Activated T-helper 2 cell treated with anti-CD3 and anti-CD28 coated beads, Interferon-gamma antibody, Interleukin-2, Interleukin-4, amounts not matched to agents 10 μg/mL and 5 μg/mL and 100 μg/mL, durations not matched to agents 14 hours and 24 hours and 36 hours (primary cell): ENCODE data around the gene ALK. TPM values are rescaled to one million over a fixed set of nuclear protein-coding genes. Genes with fewer than 3 reads are reported as not detected.

Experiments used
- DNase-seq: peaks from one replicate; pipeline ENCODE4 v3.0.0; 2021; ENCODE audit warnings: low spot score
- H3K27ac Mint-ChIP-seq: one replicate; pipeline ENCODE4 v1.8.0; 2021; ENCODE audit warnings: mixed read lengths
- H3K27me3 Mint-ChIP-seq: one replicate; pipeline ENCODE4 v1.8.0; 2021; ENCODE audit warnings: low read depth, mixed read lengths
- H3K36me3 Mint-ChIP-seq: one replicate; pipeline ENCODE4 v1.8.0; 2021; ENCODE audit warnings: low read depth, mixed read lengths
- H3K4me1 Mint-ChIP-seq: one replicate; pipeline ENCODE4 v1.8.0; 2021; ENCODE audit warnings: low read depth, mixed read lengths
- H3K4me3 Mint-ChIP-seq: one replicate; pipeline ENCODE4 v1.8.0; 2021; ENCODE audit warnings: low read depth, mild to moderate bottlenecking, moderate library complexity, mixed read lengths
- H3K9me3 Mint-ChIP-seq: one replicate; pipeline ENCODE4 v1.8.0; 2021; ENCODE audit warnings: mixed read lengths
- intact Hi-C: fragments of 100-400 bp; cut with micrococcal nuclease; formaldehyde crosslinking; loops from one replicate; pipeline ENCODE4 v1.15.1; 2023
- total RNA-seq: library from RNA; stranded (reverse); gene quantifications from 2 replicates; pipeline ENCODE4 v1.2.3, GENCODE V29; 2022

The ALK gene
- total RNA-seq, 1 donor from 2014 or later, result not detected

DNA sequence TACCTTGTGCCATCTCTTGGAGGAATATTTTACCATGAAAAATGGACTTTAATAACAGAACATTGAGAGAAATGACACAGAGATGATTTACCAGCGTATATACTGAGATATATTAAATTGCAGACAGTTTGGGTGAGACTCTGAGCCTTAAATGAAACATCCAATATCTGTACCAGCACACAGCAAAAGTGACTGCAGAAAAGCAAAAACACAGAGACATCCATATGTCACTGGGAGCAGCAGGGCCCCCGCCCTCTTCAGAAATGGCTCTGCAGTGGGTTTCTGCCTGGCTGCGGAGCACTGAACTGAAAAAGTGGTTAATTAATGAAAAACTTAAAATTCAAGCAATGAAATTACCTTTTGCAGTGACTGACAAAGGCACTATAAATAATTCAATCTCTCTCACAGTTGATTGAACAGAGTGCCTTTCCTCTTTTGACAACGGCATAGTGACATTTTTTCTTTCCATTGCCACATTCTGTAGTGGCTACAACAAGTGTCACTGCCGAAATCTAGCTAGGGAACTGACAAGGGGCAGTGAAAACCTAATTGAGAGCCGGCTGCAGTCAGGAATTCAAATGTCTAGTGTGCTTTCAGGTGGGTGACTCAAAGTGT is 353.4 kb downstream of the ALK start:
- Mint-ChIP-seq H3K4me3 (no peak overlapping the region), H3K27ac (no peak overlapping the region), H3K36me3 (no peaks in the 10 kb centered on the region), H3K4me1 (no peaks in the 10 kb centered on the region), H3K27me3 (no peaks in the 10 kb centered on the region), H3K9me3 (no peaks in the 10 kb centered on the region)
- no peak for DNase-seq
- intact Hi-C loops, result no loop called here

DNA sequence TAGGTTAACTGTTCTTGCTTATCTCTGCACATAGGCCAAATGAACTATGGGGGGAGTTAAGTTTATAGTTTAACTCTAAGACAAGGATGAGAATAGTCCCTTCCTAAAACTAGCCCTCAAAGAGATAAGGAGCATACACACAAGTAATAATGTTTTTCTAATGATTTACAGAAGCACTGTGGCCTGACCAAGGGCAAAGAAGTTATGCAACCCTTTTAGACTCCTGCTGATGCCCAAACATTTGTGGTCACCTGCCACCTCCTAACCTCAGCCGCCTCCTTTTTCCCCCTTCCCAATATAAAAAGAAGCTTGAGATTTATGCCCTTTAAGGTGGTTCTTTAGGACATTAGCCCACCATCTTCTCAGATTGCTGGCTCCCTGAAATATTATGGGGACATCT is 357.7 kb downstream of the ALK start:
- no peak for DNase-seq
- intact Hi-C loops, result no loop called here
- Mint-ChIP-seq H3K36me3 (no peaks in the 10 kb centered on the region), H3K4me3 (no peak overlapping the region), H3K9me3 (no peaks in the 10 kb centered on the region), H3K27me3 (peaks cover under 1% of the 10 kb centered on the region), H3K4me1 (no peaks in the 10 kb centered on the region), H3K27ac (no peak overlapping the region)

DNA sequence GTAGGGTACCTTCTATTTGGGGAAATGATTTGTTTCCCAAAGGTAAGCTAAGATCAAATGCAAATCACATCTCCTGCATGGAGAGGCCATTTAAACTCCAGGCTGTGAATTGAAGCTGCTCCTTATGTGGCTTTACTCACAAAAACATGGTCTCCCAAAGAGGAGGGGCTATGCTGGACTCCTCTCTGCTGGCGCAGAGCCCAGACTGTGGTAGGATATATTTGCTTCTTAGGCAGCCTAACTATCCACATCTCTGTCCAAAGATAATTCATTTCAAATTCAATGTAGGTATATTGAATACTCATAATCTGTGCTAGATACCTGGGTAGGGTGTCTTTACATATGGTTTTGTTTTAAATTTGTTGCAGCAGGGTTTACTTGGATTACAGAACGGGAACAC is 358.5 kb downstream of the ALK start:
- Mint-ChIP-seq H3K9me3 (no peaks in the 10 kb centered on the region), H3K4me1 (no peaks in the 10 kb centered on the region), H3K27ac (no peak overlapping the region), H3K4me3 (no peak overlapping the region), H3K36me3 (no peaks in the 10 kb centered on the region), H3K27me3 (peaks cover 2% of the 10 kb centered on the region)
- intact Hi-C loops, result no loop called here
- DNase-seq, result no peak

DNA sequence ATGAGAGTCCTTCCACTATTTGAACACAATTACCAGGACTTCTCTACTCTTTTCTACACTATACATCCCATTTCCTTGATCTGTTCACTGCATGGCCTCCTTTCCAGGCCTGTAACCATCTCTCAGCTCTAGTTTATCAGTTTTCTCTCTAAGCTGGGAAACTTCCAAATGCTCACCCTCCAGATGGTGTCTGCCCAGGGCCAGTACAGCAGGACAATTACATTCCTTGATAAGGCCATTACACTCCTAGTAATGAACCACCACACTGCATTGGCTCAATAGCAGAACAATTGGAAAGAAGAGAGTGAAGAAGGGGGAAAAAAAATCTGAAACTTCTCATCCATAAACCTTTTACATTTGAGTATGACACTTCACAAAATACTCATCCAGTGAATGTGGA is 359.1 kb downstream of the ALK start:
- H3K27me3 Mint-ChIP-seq, result peaks cover 2% of the 10 kb centered on the region
- intact Hi-C loops, result no loop called here
- no peak overlapping the region for H3K4me3 Mint-ChIP-seq
- DNase-seq, result no peak
- H3K27ac Mint-ChIP-seq, result no peak overlapping the region
- no peaks in the 10 kb centered on the region for H3K9me3 Mint-ChIP-seq
- H3K4me1 Mint-ChIP-seq, result no peaks in the 10 kb centered on the region
- H3K36me3 Mint-ChIP-seq, result no peaks in the 10 kb centered on the region

DNA sequence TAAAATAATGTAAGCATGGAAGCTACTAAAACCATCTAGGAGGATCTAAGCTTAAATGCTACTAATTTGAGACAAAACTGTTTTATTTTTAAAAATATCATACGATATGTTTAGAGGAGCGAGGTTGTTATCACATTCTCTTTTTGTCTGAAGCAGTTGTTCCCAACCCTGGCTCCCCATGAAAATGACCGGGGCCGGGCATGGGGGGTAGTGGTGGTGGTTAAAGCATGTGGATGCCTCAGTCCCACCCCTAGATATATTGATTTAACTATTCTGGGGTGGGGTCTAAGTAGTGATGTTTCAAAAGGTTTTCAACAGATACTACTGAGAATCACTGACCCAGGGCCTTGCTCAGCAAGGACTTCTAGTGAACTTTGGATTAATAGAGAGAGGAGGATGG is 359.8 kb downstream of the ALK start:
- H3K9me3 Mint-ChIP-seq, result no peaks in the 10 kb centered on the region
- no peak overlapping the region for H3K4me3 Mint-ChIP-seq
- H3K27ac Mint-ChIP-seq, result no peak overlapping the region
- H3K4me1 Mint-ChIP-seq, result no peaks in the 10 kb centered on the region
- H3K36me3 Mint-ChIP-seq, result no peaks in the 10 kb centered on the region
- H3K27me3 Mint-ChIP-seq, result peaks cover 2% of the 10 kb centered on the region
- no peak for DNase-seq
- intact Hi-C loops, result no loop called here

DNA sequence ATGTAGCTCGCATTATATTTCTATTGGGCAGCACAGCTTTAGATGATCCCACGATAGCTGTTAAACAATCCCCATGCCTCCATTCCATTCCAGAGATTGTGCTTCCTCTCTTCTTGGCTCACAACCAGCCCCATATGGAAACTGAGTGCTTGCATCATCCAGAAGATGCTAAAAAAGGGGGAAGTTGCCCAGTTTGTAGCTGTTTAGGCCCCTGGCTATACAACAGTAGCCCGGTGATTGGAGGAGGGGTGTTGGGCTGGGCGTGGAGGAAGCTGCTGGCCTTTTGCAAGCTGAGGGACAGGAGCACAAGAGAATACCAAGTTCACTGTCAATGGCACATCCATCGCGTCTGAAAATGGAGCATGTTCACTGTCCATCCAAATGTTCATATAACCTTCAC is 360.2 kb downstream of the ALK start:
- no peak for DNase-seq
- Mint-ChIP-seq H3K27me3 (peaks cover 2% of the 10 kb centered on the region), H3K4me3 (no peak overlapping the region), H3K27ac (no peak overlapping the region), H3K36me3 (no peaks in the 10 kb centered on the region), H3K4me1 (no peaks in the 10 kb centered on the region), H3K9me3 (no peaks in the 10 kb centered on the region)
- intact Hi-C loops, result no loop called here

DNA sequence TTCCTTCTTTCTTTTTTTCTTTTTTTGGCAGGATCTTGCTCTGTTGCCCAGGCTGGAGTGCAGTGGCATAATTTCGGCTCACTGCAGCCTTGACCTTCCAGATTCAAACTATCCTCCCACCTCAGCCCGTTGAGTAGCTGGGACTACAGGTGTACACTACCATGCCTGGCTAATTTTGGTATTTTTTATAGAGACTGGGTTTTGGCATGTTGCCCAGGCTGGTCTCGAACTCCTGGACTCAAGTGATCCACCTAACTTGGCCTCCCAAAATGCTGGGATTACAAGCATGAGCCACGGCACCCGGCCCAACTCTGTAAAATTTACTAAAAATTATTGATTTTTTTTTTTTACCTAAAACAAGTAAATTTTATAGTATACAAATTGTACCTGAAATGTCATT is 360.8 kb downstream of the ALK start:
- Mint-ChIP-seq H3K4me1 (no peaks in the 10 kb centered on the region), H3K27me3 (peaks cover 2% of the 10 kb centered on the region), H3K4me3 (no peak overlapping the region), H3K9me3 (no peaks in the 10 kb centered on the region), H3K27ac (no peak overlapping the region), H3K36me3 (no peaks in the 10 kb centered on the region)
- DNase-seq, result no peak
- intact Hi-C loops, result no loop called here

DNA sequence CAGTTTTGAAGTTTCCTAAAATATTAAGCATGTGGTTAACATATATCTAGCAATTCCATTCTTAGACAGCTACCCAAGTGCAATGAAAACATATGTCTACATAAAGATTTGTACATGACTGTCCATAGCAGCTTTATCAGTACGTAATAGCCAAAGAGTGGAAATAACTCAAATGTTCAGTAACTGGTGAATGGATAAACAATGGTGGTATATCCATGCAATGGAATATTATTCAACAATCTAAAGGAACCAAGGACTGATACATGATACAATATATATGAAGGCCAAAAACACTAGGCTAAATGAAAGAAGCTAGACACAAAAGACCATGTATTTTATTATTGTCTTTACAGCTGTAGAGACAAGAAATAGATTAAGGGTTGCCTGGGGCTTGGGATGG is 361.4 kb downstream of the ALK start:
- peaks cover 2% of the 10 kb centered on the region for H3K27me3 Mint-ChIP-seq
- no peaks in the 10 kb centered on the region for H3K36me3 Mint-ChIP-seq
- no peak for DNase-seq
- no peaks in the 10 kb centered on the region for H3K4me1 Mint-ChIP-seq
- intact Hi-C loops, result no loop called here
- no peak overlapping the region for H3K27ac Mint-ChIP-seq
- H3K9me3 Mint-ChIP-seq, result no peaks in the 10 kb centered on the region
- no peak overlapping the region for H3K4me3 Mint-ChIP-seq

DNA sequence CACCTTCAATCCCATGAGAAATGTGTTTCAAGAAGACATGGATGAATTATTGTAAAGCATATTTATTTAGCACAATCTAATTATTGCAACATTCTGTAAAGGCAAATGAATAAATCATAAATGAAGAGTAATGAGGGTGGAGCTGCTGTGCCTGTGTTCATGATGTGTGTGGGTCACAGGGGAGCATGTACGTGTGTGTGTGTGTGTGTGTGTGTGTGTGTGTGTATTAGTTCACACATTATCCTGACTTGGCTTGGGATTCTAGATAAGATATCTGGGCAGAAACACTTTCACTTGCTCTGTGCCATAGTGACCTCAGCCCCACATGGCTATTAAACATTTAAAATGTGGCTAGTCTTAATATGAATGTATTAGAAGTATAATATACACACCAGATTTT is 361.8 kb downstream of the ALK start:
- Mint-ChIP-seq H3K27ac (no peak overlapping the region), H3K4me3 (no peak overlapping the region), H3K27me3 (peaks cover 2% of the 10 kb centered on the region), H3K9me3 (no peaks in the 10 kb centered on the region), H3K36me3 (no peaks in the 10 kb centered on the region), H3K4me1 (no peaks in the 10 kb centered on the region)
- intact Hi-C loops, result no loop called here
- DNase-seq, result no peak

DNA sequence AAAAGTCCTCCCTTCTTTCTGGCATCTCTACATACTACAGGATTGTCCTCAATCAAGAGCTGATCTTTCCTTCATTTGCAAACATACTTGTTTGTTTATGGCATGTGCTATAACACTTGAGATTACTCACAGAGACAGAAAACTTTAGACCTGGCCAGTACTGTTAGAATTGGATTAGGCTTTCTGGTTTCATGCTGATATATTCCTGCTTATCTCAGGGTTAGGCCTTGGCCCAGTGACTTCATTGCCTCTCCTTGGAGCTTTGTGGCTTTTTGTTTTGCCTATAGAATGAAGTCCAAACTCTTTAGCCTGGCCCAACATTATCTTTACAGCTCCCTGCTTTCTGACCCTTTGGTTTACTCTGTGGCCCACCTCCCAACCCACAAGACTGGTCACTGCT is 363.3 kb downstream of the ALK start:
- Mint-ChIP-seq H3K36me3 (no peaks in the 10 kb centered on the region), H3K4me3 (no peak overlapping the region), H3K4me1 (no peaks in the 10 kb centered on the region), H3K27me3 (peaks cover 7% of the 10 kb centered on the region), H3K9me3 (no peaks in the 10 kb centered on the region), H3K27ac (no peak overlapping the region)
- intact Hi-C loops, result no loop called here
- no peak for DNase-seq

DNA sequence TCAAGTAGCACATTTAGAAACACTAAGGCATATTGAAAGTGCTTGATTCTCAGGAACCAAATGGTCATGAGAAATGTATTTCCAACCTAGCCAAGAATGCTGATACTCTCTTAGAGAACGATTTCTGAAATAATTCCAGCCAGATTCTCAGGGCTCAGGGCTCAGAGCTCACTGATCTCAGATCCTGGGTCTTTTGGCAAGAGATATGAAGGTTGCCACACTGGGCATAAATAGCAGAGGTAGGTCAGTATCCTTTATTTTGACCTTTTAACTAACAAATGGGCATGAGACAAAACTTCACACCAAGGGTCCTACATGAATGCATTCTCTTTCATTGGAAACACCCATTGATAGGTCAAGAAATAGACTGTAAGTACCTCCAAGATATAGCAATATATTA is 364.1 kb downstream of the ALK start:
- Mint-ChIP-seq H3K27me3 (peaks cover 12% of the 10 kb centered on the region), H3K9me3 (no peaks in the 10 kb centered on the region), H3K4me3 (no peak overlapping the region), H3K27ac (no peak overlapping the region), H3K36me3 (no peaks in the 10 kb centered on the region), H3K4me1 (no peaks in the 10 kb centered on the region)
- intact Hi-C loops, result no loop called here
- DNase-seq, result no peak

DNA sequence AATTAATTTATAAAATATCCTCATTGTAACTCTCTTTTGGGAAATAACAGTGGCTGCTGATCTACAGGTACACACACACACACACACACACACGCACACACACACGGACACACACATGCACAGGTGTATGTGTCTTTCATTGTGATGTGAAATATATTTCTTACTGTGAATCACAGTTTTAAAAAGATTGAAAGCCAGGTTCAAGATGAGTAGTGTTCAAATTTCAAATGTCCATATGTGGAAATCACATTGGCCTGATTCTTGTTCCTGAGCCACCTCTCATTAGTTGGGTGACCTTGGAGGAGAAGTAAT is 372.4 kb downstream of the ALK start:
- Mint-ChIP-seq H3K27me3 (peaks cover 20% of the 10 kb centered on the region), H3K4me1 (no peaks in the 10 kb centered on the region), H3K4me3 (no peak overlapping the region), H3K27ac (no peak overlapping the region), H3K9me3 (no peaks in the 10 kb centered on the region), H3K36me3 (no peaks in the 10 kb centered on the region)
- intact Hi-C loops, result no loop called here
- no peak for DNase-seq

DNA sequence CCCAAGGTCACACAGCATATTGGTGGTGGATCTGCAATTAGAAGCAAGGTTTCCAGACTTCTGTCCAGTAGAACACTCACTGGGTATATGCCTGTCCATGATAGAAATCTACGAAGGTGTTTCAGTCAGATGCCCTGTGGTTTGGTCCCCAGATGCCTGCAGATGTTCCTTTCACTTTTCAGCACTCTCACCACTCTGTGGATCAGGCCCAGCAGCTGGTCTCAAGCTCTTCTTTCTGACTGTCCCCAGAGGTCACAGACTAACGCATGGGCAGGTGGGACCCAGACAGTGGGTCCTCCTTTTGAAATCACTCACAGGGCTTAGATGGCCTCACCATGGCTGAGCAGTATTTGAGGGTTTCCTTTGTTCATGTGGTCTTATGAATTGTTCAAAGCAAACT is 376.5 kb downstream of the ALK start:
- H3K4me1 Mint-ChIP-seq, result no peaks in the 10 kb centered on the region
- H3K9me3 Mint-ChIP-seq, result no peaks in the 10 kb centered on the region
- intact Hi-C loops, result no loop called here
- H3K4me3 Mint-ChIP-seq, result no peak overlapping the region
- no peaks in the 10 kb centered on the region for H3K36me3 Mint-ChIP-seq
- peaks cover 15% of the 10 kb centered on the region for H3K27me3 Mint-ChIP-seq
- DNase-seq, result no peak
- no peak overlapping the region for H3K27ac Mint-ChIP-seq

DNA sequence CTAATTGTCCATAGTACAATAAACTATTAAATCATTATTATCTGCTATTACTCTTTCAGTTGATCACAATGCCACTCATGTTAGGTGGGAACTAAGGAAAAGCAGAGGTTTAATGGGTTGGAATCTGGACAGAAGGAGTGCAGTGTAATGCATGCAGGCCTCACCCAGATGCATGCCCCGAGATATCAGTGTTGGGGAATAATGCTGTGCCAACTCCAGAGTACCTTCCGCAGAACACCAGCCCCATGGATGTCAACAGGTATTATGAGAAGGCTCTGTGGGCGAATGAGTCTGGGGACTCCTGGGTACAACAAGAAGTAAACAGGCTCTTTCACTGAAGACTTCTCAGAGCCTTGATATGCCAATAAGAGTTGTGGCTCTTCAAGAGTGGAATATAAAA is 377.4 kb downstream of the ALK start:
- peaks cover 15% of the 10 kb centered on the region for H3K27me3 Mint-ChIP-seq

More for the DNA sequence above, 377.4 kb downstream of the ALK start:
- no peak overlapping the region for H3K27ac Mint-ChIP-seq
- no peak for DNase-seq
- no peak overlapping the region for H3K4me3 Mint-ChIP-seq
- intact Hi-C loops, result no loop called here
- H3K9me3 Mint-ChIP-seq, result no peaks in the 10 kb centered on the region
- H3K36me3 Mint-ChIP-seq, result no peaks in the 10 kb centered on the region
- no peaks in the 10 kb centered on the region for H3K4me1 Mint-ChIP-seq
